B cell (primary cell): ENCODE measurements around the gene APBA2. TPM values are rescaled to one million over a fixed set of nuclear protein-coding genes. Genes with fewer than 3 reads are reported as not detected.

Source experiments
- ATAC-seq: fragments of 200-7000 bp; cut with Tn5 transposase; one replicate; pipeline ENCODE4 v1.10.0; 2021; ENCODE audit warnings: low read depth, mild to moderate bottlenecking, moderate number of reproducible peaks, moderate library complexity
- CTCF ChIA-PET: fragments of 350-600 bp; sonication (Branson Sonifier 250); formaldehyde crosslinking; loops from one replicate; lab custom pipeline; 2021; ENCODE audit warnings: antibody characterized with exemption, inconsistent platforms; lab: Charles Lee
- POLR2A ChIA-PET: fragments of 350-600 bp; sonication (Branson Sonifier 250); formaldehyde crosslinking; loops from one replicate; lab custom pipeline; 2021; ENCODE audit warnings: antibody characterized with exemption; lab: Charles Lee
- DNase-seq: peaks from one replicate; pipeline ENCODE4 v3.0.0; 2013
- H2AFZ ChIP-seq: 2 replicates; pipeline ENCODE4 v1.6.1; 2012; ENCODE audit warnings: mild to moderate bottlenecking, low read depth, low read length; ENCODE audit not compliant: insufficient read depth, poor library complexity, severe bottlenecking
- H3K27ac ChIP-seq, 2 donors: 1 replicate in 1 of 2; 2 replicates in 1 of 2; pipeline ENCODE4 v1.5.1; 2012 to 2013; ENCODE audit warnings: low read length in 2 of 2, mild to moderate bottlenecking in 2 of 2, moderate library complexity in 1 of 2
- H3K27me3 ChIP-seq, 4 experiments: fragments of 200-600 bp in 1 of 4; sonication (generic) in 1 of 4; replicated peaks in 1 of 4; 1 replicate in 2 of 4; 2 replicates in 2 of 4; pipeline versions ENCODE4 v1.6.1 to v1.7.0; 2013 to 2016; ENCODE audit warnings: low read length in 3 of 4, mild to moderate bottlenecking in 2 of 4, mixed read lengths in 1 of 4, moderate library complexity in 1 of 4; ENCODE audit not compliant: insufficient read depth in 4 of 4, control insufficient read depth in 3 of 4; ENCODE audit errors: control extremely low read depth in 1 of 4
- H3K36me3 ChIP-seq, 2 experiments: replicated peaks in 1 of 2; 1 replicate in 1 of 2; 2 replicates in 1 of 2; pipeline versions ENCODE4 v1.6.1 to v1.7.1; 2013; ENCODE audit warnings: low read length in 1 of 2; ENCODE audit not compliant: insufficient read depth in 2 of 2, control insufficient read depth in 1 of 2; ENCODE audit errors: control extremely low read depth in 1 of 2, extremely low read depth in 1 of 2
- H3K4me1 ChIP-seq, 2 donors: fragments of 200-600 bp in 1 of 2; sonication (generic) in 1 of 2; 1 replicate in 1 of 2; 2 replicates in 1 of 2; pipeline versions ENCODE4 v1.5.1 to v1.6.1; 2013 to 2017; ENCODE audit warnings: low read length in 2 of 2; ENCODE audit not compliant: control insufficient read depth in 2 of 2, insufficient read depth in 2 of 2
- H3K4me2 ChIP-seq: replicated peaks from 2 replicates; pipeline ENCODE3; 2012; ENCODE audit warnings: mild to moderate bottlenecking, low read depth, low read length; ENCODE audit not compliant: poor library complexity, severe bottlenecking
- H3K4me3 ChIP-seq, 5 experiments: fragments of 200-600 bp in 1 of 5; sonication (generic) in 1 of 5; 1 replicate in 3 of 5; 2 replicates in 2 of 5; pipeline versions ENCODE4 v1.5.1 to v1.7.0; 2011 to 2016; ENCODE audit warnings: low read length in 4 of 5, mild to moderate bottlenecking in 4 of 5, low read depth in 2 of 5, control low read depth in 1 of 5, moderate library complexity in 1 of 5; ENCODE audit not compliant: insufficient read depth in 1 of 5; ENCODE audit errors: control extremely low read depth in 1 of 5, extremely low read depth in 1 of 5
- H3K79me2 ChIP-seq: fragments of 200-600 bp; sonication (generic); one replicate; pipeline ENCODE4 v1.6.0; 2016; ENCODE audit warnings: low read length; ENCODE audit not compliant: control insufficient read depth, insufficient read depth
- H3K9ac ChIP-seq: fragments of 200-600 bp; sonication (generic); 2 replicates; pipeline ENCODE4 v1.6.1; 2017; ENCODE audit warnings: mild to moderate bottlenecking, low read length, moderate library complexity
- H3K9me3 ChIP-seq, 3 donors: one replicate each; pipeline versions ENCODE4 v1.6.1 to v1.7.1; 2013; ENCODE audit warnings: low read length in 2 of 3; ENCODE audit not compliant: control insufficient read depth in 2 of 3, insufficient read depth in 1 of 3; ENCODE audit errors: control extremely low read depth in 1 of 3
- H4K20me1 ChIP-seq: 2 replicates; pipeline ENCODE4 v1.6.0; 2012; ENCODE audit warnings: mild to moderate bottlenecking, low read length; ENCODE audit not compliant: insufficient read depth, control insufficient read depth, poor library complexity, severe bottlenecking
- H3K27ac Mint-ChIP-seq: one replicate; pipeline ENCODE4 v1.8.0; 2021; ENCODE audit warnings: mixed read lengths
- H3K27me3 Mint-ChIP-seq: one replicate; pipeline ENCODE4 v1.8.0; 2021; ENCODE audit warnings: mixed read lengths
- H3K4me1 Mint-ChIP-seq: one replicate; pipeline ENCODE4 v1.8.0; 2021; ENCODE audit warnings: mixed read lengths
- H3K4me3 Mint-ChIP-seq: one replicate; pipeline ENCODE4 v1.8.0; 2021; ENCODE audit warnings: mixed read lengths
- H3K9me3 Mint-ChIP-seq: one replicate; pipeline ENCODE4 v1.8.0; 2022; ENCODE audit warnings: mixed read lengths; ENCODE audit not compliant: insufficient read depth
- EZH2 ChIP-seq: IDR thresholded peaks from 2 replicates; pipeline ENCODE4 v1.6.1; 2012; ENCODE audit warnings: borderline replicate concordance, low read depth, mild to moderate bottlenecking, moderate library complexity, low read length; ENCODE audit not compliant: insufficient read depth, poor library complexity, severe bottlenecking
- WGBS: methylation state at CpG from one replicate; pipeline ENCODE4 v1.1.5; 2013; ENCODE audit warnings: missing lambda C conversion rate; ENCODE audit not compliant: insufficient coverage; 5-methylcytosine and 5-hydroxymethylcytosine counted together
- intact Hi-C: fragments of 100-400 bp; cut with micrococcal nuclease; formaldehyde crosslinking; loops from one replicate; pipeline ENCODE4 v1.10.0; 2022
- polyA plus RNA-seq: library from polyadenylated mRNA; depleted of rRNA; stranded (reverse); fragments of >200 nt; gene quantifications from 2 replicates; pipeline ENCODE4 v1.2.3, GENCODE V29; 2012
- total RNA-seq, 2 donors: library from RNA; stranded (reverse); fragments of 120-200 nt in 1 of 2; gene quantifications; 1 replicate in 1 of 2; 2 replicates in 1 of 2; pipeline versions ENCODE4 v1.2.3 to v1.2.4, GENCODE V29; 2013 to 2022
- TF ChIP-seq, protein P1 (sequence below): fragments of 200-600 bp; IDR thresholded peaks from one replicate; pipeline ENCODE4 v1.8.0; 2022; ENCODE audit warnings: antibody characterized with exemption, mild to moderate bottlenecking

The APBA2 gene
- total and polyA plus RNA-seq, 2 donors (not counting 1 experiment from before 2014, with no cell fraction given) = 0.19 TPM; not detected in 1

DNA sequence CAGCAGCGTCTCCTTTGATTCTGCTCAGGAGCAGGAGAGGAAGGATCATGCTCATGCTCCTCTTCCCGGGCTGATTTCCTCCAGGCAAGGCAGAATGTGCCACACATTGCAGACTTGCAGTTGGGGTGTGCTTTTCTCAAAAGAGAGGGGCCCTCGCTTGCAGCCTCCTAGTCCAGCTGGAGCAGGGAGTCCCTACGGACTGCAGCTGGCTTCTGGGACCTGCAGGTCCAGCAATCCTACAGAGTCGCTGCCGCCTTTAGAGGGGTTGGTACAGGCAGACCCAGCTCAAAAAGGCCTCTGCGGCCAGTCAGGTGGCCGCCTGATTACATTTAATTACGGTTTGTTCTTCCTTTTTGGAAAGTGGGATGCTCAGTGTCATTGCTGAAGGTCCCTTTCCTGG lies 210.0 kb downstream of the APBA2 start:
- Mint-ChIP-seq H3K27ac (no peak overlapping the region), H3K27me3 (no peaks in the 10 kb centered on the region), H3K4me1 (no peaks in the 10 kb centered on the region), H3K4me3 (no peak overlapping the region), H3K9me3 (no peaks in the 10 kb centered on the region)
- H3K36me3 ChIP-seq = no peaks in the 10 kb centered on the region
- H3K79me2 ChIP-seq = no peaks in the 10 kb centered on the region
- no peaks in the 10 kb centered on the region for H4K20me1 ChIP-seq
- no peak overlapping the region for H3K27ac ChIP-seq
- H3K27me3 ChIP-seq = no peaks in the 10 kb centered on the region
- no peak for TF ChIP-seq EZH2
- TF ChIP-seq, protein P1, sequence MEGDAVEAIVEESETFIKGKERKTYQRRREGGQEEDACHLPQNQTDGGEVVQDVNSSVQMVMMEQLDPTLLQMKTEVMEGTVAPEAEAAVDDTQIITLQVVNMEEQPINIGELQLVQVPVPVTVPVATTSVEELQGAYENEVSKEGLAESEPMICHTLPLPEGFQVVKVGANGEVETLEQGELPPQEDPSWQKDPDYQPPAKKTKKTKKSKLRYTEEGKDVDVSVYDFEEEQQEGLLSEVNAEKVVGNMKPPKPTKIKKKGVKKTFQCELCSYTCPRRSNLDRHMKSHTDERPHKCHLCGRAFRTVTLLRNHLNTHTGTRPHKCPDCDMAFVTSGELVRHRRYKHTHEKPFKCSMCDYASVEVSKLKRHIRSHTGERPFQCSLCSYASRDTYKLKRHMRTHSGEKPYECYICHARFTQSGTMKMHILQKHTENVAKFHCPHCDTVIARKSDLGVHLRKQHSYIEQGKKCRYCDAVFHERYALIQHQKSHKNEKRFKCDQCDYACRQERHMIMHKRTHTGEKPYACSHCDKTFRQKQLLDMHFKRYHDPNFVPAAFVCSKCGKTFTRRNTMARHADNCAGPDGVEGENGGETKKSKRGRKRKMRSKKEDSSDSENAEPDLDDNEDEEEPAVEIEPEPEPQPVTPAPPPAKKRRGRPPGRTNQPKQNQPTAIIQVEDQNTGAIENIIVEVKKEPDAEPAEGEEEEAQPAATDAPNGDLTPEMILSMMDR = no peak
- H3K9ac ChIP-seq = no peak overlapping the region
- CTCF ChIA-PET = no interaction called here
- no peak for ATAC-seq
- H2AFZ ChIP-seq = no peak overlapping the region
- no peak overlapping the region for H3K4me3 ChIP-seq
- intact Hi-C loops = no loop called here
- H3K9me3 ChIP-seq = peaks cover 0 to 11% (median 0%) of the 10 kb centered on the region in 3 donors
- H3K4me2 ChIP-seq = no peak overlapping the region
- DNase-seq = no peak
- POLR2A ChIA-PET = no interaction called here
- WGBS = 98% methylated on average over 8 of the region's 9 CpGs
- H3K4me1 ChIP-seq = no peaks in the 10 kb centered on the region

DNA sequence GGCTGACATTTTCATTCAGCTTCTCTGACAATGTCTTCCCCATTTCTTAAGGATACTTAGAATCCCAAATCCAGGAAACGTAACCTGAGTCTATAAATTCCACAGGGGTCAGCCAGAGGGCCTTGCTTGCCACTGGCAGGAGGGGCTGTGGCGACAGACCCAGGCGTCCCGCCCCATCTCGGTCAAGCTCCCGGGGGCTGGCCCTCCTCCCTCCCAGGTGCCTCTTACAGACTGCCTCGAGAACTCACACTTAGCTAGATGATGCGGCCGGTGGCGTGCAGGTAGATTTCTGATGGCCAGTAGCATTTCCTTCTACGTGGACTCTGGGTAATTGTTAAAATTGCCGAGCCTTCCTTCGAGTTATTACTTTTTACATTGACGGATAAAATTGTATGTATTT lies 211.4 kb downstream of the APBA2 start:
- no peaks in the 10 kb centered on the region for H4K20me1 ChIP-seq
- WGBS = 94% methylated on average over 10 of the region's 14 CpGs
- POLR2A ChIA-PET = no interaction called here
- no peaks in the 10 kb centered on the region for H3K27me3 Mint-ChIP-seq
- no peaks in the 10 kb centered on the region for H3K4me1 ChIP-seq
- peaks cover 2% of the 10 kb centered on the region for H3K4me1 Mint-ChIP-seq
- H3K4me3 ChIP-seq = no peak overlapping the region
- H3K9me3 ChIP-seq = peaks cover 0 to 11% (median 0%) of the 10 kb centered on the region in 3 donors
- H3K27ac ChIP-seq = no peak overlapping the region
- H3K27me3 ChIP-seq = no peaks in the 10 kb centered on the region
- TF ChIP-seq, protein P1 = no peak
- no peak for TF ChIP-seq EZH2
- no peak overlapping the region for H3K9ac ChIP-seq
- DNase-seq = no peak
- no peak overlapping the region for H3K4me3 Mint-ChIP-seq
- no peak overlapping the region for H3K4me2 ChIP-seq
- no peak overlapping the region for H3K27ac Mint-ChIP-seq
- H3K79me2 ChIP-seq = no peaks in the 10 kb centered on the region
- no peaks in the 10 kb centered on the region for H3K36me3 ChIP-seq
- H3K9me3 Mint-ChIP-seq = no peaks in the 10 kb centered on the region
- CTCF ChIA-PET = no interaction called here
- intact Hi-C loops = no loop called here
- no peak for ATAC-seq
- no peak overlapping the region for H2AFZ ChIP-seq
